ENCODE results near the gene NIPAL1. TPM values are rescaled to one million over a fixed set of nuclear protein-coding genes. Genes with fewer than 3 reads are reported as not detected.
A peak's percentile ranks its signal among the peaks of the same experiment; 100 is the strongest.

The NIPAL1 gene
- total RNA-seq = 10 to 100 TPM; 30.2 to 37.5 (median 33.9) TPM

DNA sequence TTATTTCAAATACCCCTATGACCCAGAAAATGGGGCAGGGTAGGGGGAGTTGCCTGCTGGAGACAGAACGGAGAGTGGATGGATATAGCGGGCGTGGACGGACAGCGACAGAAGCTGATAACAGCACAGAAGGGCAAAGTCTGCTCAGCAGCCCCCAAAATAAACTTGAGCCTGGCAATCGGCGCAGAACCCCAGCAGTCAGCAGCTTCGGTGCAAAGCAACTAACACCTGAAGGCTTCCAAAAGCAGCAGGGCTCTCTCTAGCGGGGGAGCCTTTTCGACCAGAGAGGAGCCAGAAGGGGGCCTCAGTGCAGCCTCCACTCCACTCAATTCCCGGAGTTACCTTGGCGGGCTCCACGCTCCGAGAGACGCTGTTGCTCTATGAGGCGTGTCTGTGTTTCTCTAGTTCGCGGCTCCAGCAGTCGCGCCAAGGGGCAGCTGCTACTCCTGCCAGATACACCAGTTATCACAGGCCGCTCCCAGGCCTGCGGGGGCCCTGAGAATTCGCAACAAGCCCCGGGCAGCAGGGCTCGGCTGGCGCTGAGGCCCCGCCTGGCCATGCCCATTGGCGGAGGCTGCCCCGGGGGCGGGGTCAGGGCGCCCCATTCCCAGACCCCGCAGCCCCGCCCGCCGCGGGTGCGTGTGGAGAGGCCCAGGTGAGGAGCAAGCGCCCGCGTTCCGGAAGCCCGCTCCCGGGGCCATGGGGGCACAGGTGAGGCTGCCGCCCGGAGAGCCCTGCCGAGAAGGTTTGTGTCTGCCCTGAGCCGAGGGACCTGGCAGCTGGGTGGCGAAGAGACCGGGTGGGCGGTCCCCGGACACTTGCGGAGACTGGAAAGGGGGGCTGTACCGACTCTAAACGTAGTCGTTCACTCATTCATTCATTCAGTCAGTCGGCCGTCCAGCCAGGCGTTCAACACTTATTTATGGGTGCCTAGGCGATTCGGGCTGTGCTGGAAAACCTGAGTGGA lies at the start of gene NIPAL1, which contains the start of gene CNGA1:
NIPAL1 (plus strand) TSS at position 632 of the 967 bp plus-strand sequence; CDS start at position 700, 68 bp downstream.
CNGA1 (minus strand) TSS at position 541 of the 967 bp plus-strand sequence. CDS start 63,992 bp downstream, outside the sequence.
- intact Hi-C loops (cut with DNase I) = no loop called here
- H3K27ac ChIP-seq = peak within 1 kb of the TSS; percentile 90 to 93 (median 92)
- WGBS, 2 donors = 10 to 23% methylated on average over 6 to 11 of the region's 60 CpGs

DNA sequence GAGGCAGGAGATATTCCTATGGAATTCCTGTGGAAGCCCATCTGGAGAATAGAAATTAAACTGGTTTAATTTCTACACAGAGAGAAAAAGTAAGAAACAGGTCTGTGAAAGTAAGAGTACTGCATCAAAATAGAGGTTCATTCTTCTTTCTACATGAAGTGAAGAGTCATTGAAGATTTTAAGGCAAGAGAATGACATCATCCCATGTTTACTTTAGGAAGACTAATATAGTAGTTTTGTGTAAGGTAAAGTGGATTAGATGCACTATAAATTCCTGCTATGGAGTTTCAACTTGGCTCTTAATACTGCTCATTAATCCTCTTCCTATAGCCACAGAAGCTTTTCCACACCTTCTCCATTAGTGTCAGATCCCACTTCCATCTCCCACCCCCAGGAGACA lies 47.7 kb upstream of the NIPAL1 start:
- no peaks in the 10 kb centered on the region for H3K27me3 ChIP-seq
- intact Hi-C loops (cut with DNase I) = no loop called here
- H3K36me3 ChIP-seq = no peaks in the 10 kb centered on the region
- DNase-seq = no peak
- no peaks in the 10 kb centered on the region for H3K9me3 ChIP-seq
- no peak overlapping the region for H3K4me3 ChIP-seq
- no peak for TF ChIP-seq POLR2A (IDR thresholded peaks at IDR 0.05)
- TF ChIP-seq, protein P1, sequence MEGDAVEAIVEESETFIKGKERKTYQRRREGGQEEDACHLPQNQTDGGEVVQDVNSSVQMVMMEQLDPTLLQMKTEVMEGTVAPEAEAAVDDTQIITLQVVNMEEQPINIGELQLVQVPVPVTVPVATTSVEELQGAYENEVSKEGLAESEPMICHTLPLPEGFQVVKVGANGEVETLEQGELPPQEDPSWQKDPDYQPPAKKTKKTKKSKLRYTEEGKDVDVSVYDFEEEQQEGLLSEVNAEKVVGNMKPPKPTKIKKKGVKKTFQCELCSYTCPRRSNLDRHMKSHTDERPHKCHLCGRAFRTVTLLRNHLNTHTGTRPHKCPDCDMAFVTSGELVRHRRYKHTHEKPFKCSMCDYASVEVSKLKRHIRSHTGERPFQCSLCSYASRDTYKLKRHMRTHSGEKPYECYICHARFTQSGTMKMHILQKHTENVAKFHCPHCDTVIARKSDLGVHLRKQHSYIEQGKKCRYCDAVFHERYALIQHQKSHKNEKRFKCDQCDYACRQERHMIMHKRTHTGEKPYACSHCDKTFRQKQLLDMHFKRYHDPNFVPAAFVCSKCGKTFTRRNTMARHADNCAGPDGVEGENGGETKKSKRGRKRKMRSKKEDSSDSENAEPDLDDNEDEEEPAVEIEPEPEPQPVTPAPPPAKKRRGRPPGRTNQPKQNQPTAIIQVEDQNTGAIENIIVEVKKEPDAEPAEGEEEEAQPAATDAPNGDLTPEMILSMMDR (IDR thresholded peaks at IDR 0.05) = no peak
- H3K27ac ChIP-seq = no peak overlapping the region
- no peaks in the 10 kb centered on the region for H3K4me1 ChIP-seq

More for the DNA sequence above, at the start of gene NIPAL1, which contains the start of gene CNGA1:
- Histone ChIP-seq H3K36me3 (no peaks in the 10 kb centered on the region), H3K27me3 (peaks cover 0 to 13% (median 0%) of the 10 kb centered on the region in 4 donors), H3K9me3 (no peaks in the 10 kb centered on the region), H3K4me1 (peaks cover 0 to 58% (median 0%) of the 10 kb centered on the region in 3 donors), H3K4me3 (peak within 1 kb of the TSS; percentile 47 to 83 (median 70))
- peak; percentile 56 for DNase-seq
- TF ChIP-seq, protein P1 (IDR thresholded peaks at IDR 0.05) = peak in 1 of 6 experiments; percentile 29
- peak in 3 of 4 donors; percentile 44 to 67 (median 61) for TF ChIP-seq POLR2A (IDR thresholded peaks at IDR 0.05)

DNA sequence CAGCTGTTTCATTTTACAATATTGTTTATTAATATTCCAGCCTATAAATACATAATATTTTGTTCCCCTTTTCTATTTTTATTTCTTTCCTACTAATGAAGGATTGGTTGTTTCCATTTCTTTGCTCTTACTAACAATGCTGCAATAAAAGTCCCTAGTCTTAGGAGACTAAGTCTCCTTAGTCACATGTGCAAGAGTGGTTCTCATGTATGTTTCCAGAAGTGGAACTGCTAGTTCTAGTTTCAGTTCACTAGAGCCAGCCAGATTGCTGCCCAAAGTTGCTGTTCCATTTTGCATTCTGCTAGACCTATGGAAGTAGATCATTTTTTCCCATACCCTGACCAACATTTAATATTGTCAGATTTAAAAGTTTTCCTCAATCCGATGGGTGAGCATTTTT lies 44.4 kb upstream of the NIPAL1 start:
- WGBS, 2 donors = 68 to 86% methylated on average over 1 of the region's 1 CpG
- Histone ChIP-seq H3K36me3 (no peaks in the 10 kb centered on the region), H3K27ac (no peak overlapping the region), H3K27me3 (no peaks in the 10 kb centered on the region), H3K4me1 (no peaks in the 10 kb centered on the region), H3K9me3 (no peaks in the 10 kb centered on the region), H3K4me3 (no peak overlapping the region)
- TF ChIP-seq, protein P1 (IDR thresholded peaks at IDR 0.05) = no peak
- TF ChIP-seq POLR2A (IDR thresholded peaks at IDR 0.05) = no peak
- intact Hi-C loops (cut with DNase I) = no loop called here
- DNase-seq = no peak

DNA sequence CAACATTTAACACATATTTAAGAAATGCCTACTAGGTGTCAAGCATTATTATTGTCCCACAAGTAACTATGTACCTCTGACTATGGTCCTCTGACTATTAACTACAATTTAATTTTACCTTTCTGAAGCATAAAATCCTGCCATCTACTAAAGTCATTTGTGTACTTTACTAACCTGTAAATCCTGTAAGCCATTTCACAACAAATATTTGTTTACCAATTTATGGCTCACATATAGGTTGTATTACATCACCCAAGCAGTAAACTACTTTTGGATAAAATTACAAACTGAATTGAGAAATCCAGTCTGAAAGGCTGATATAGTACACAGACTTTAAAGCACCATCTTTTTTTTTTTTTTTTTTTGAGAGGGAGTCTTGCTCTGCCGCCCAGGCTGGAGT lies 43.9 kb upstream of the NIPAL1 start:
- no peaks in the 10 kb centered on the region for H3K36me3 ChIP-seq
- H3K9me3 ChIP-seq = no peaks in the 10 kb centered on the region
- 83% methylated on average over 1 of the region's 1 CpG; no CpG with 5 or more reads in 1 of the 2 donors for WGBS, 2 donors
- H3K27ac ChIP-seq = no peak overlapping the region
- DNase-seq = no peak
- TF ChIP-seq POLR2A (IDR thresholded peaks at IDR 0.05) = no peak
- TF ChIP-seq, protein P1 (IDR thresholded peaks at IDR 0.05) = no peak
- H3K4me3 ChIP-seq = no peak overlapping the region
- intact Hi-C loops (cut with DNase I) = no loop called here
- no peaks in the 10 kb centered on the region for H3K27me3 ChIP-seq
- no peaks in the 10 kb centered on the region for H3K4me1 ChIP-seq

DNA sequence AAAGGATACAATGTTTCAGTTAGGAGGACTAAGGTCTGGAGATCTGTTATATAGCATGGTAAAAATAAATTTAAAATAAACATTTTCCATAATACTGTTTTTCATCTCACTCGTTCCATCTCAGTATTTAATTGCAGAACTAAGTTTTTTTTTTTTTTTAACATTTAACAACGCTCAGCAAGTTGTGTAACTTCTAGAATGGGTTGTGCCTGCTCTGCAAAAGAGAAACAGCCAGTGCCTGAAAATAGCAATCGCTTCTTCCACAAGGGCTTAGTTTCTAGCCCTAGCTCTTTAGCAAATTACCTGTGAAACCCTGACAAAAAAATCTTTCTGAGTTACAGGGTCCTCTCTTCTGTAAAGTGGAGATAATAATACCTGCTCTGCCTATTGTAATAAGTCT lies 42.0 kb upstream of the NIPAL1 start:
- Histone ChIP-seq H3K4me1 (no peaks in the 10 kb centered on the region), H3K36me3 (no peaks in the 10 kb centered on the region), H3K4me3 (no peak overlapping the region), H3K27ac (no peak overlapping the region), H3K27me3 (no peaks in the 10 kb centered on the region), H3K9me3 (no peaks in the 10 kb centered on the region)
- TF ChIP-seq, protein P1 (IDR thresholded peaks at IDR 0.05) = no peak
- WGBS, 2 donors = 60% methylated on average over 3 of the region's 3 CpGs
- no peak for DNase-seq
- intact Hi-C loops (cut with DNase I) = no loop called here

Measured in esophagus squamous epithelium (tissue), 5 donors.